Activated CD4-positive, CD25-positive, alpha-beta regulatory T cell treated with anti-CD3 and anti-CD28 coated beads, Interleukin-2, amount 50 U/mL, for 16 hours (primary cell): Measurements from ENCODE around the gene SH3BGRL3.
A peak's percentile ranks its signal among the peaks of the same experiment; 100 is the strongest.
"Not testable (repeated sequence)": the region's sequence is repeated elsewhere in the genome, so short reads cannot be mapped to it uniquely, and the experiment has no call there.

Experiments
- DNase-seq: peaks from one replicate; pipeline ENCODE4 v3.0.0-alpha.2; 2020; ENCODE audit warnings: low read depth, low spot score

Gene SH3BGRL3

GRCh38 chr1:26290882-26291261, 11.0 kb downstream of the SH3BGRL3 start:
- no peak for DNase-seq

GRCh38 chr1:26291433-26291832, 11.5 kb downstream of the SH3BGRL3 start:
- no peak for DNase-seq

GRCh38 chr1:26291939-26292338, 12.1 kb downstream of the SH3BGRL3 start:
- DNase-seq: no peak

GRCh38 chr1:26292735-26293134, 12.8 kb downstream of the SH3BGRL3 start:
- DNase-seq: not testable (repeated sequence)

GRCh38 chr1:26293911-26294463, 14.1 kb downstream of the SH3BGRL3 start:
- DNase-seq: no peak

- no peak for DNase-seq
These were observed 15.6 kb downstream of the SH3BGRL3 start for GRCh38 chr1:26295194-26296138.

GRCh38 chr1:26296340-26297056, 16.6 kb downstream of the SH3BGRL3 start:
- DNase-seq: no peak

GRCh38 chr1:26297057-26297790, 17.3 kb downstream of the SH3BGRL3 start:
- DNase-seq: no peak

- no peak for DNase-seq
These were observed 17.9 kb downstream of the SH3BGRL3 start for GRCh38 chr1:26297791-26298124.

GRCh38 chr1:26300578-26301275, 20.8 kb downstream of the SH3BGRL3 start:
- no peak for DNase-seq

- no peak for DNase-seq
These were observed 23.0 kb downstream of the SH3BGRL3 start for GRCh38 chr1:26302733-26303405.

- no peak for DNase-seq
These were observed 25.9 kb downstream of the SH3BGRL3 start for GRCh38 chr1:26305667-26306289.

GRCh38 chr1:26306290-26307229, 26.7 kb downstream of the SH3BGRL3 start, which contains the start of gene UBXN11:
TSS of gene UBXN11 (minus strand) at chr1:26306636. CDS start at chr1:26302883, 3,753 bp downstream.
- DNase-seq: peak; percentile 91

- no peak for DNase-seq
These were observed 27.5 kb downstream of the SH3BGRL3 start for GRCh38 chr1:26307363-26307781.

- not testable (repeated sequence) for DNase-seq
These were observed 28.3 kb downstream of the SH3BGRL3 start for GRCh38 chr1:26307966-26308899.

GRCh38 chr1:26314501-26314900, 34.6 kb downstream of the SH3BGRL3 start:
- DNase-seq: no peak
